ENCODE data around the gene CEP55. TPM values are rescaled to one million over a fixed set of nuclear protein-coding genes. Genes with fewer than 3 reads are reported as not detected.

Gene CEP55
- total and polyA plus RNA-seq, 4 donors, result under 0.01 to 4.1 (median 0.46) TPM

DNA sequence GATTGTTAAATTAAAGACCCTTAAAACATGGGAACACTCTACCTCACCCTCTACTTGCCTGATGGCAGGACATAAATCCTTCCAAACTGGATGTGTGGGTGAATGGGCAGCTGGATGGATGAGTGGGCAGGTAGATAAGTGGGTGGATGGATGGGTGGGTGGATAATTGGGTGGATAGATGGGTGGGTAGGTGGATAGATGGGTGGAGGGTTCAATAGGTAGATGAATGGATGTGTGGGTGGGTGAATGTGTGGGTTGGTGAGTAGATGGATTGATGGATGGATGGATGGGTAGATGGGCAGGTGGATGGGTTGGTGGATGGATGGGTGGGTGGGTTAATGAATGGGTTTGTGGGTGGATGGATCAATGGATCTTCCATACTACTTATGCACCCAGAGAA is 51.1 kb downstream of the CEP55 start:
- H3K4me1 ChIP-seq (ENCODE audit: control insufficient read depth in 4 of 4, insufficient read depth in 4 of 4, low read length in 3 of 4), result peaks cover 0 to under 1% (median under 1%) of the 10 kb centered on the region in 4 donors
- H3K36me3 ChIP-seq (ENCODE audit: control insufficient read depth in 4 of 4, insufficient read depth in 3 of 4, low read depth in 1 of 4, low read length in 3 of 4), result no peaks in the 10 kb centered on the region
- H3K27ac ChIP-seq (ENCODE audit: low read depth in 1 of 2, low read length in 2 of 2), result no peak overlapping the region
- DNase-seq (ENCODE audit: low spot score), result no peak
- H3K27me3 ChIP-seq (ENCODE audit: control insufficient read depth in 4 of 4, insufficient read depth in 4 of 4, low read length in 3 of 4), result no peaks in the 10 kb centered on the region
- no peaks in the 10 kb centered on the region for H3K9me3 ChIP-seq (ENCODE audit: control insufficient read depth in 4 of 4, low read length in 3 of 4)
- H3K4me3 ChIP-seq (ENCODE audit: low read depth in 1 of 3, low read length in 3 of 3), result no peak overlapping the region
- H3K9ac ChIP-seq (ENCODE audit: low read depth in 1 of 2, low read length in 2 of 2), result no peak overlapping the region
- TF ChIP-seq FOXA1 (IDR thresholded peaks at IDR 0.05), result no peak
- TF ChIP-seq TAF1 (conservative IDR thresholded peaks at IDR 0.05), result no peak
- no peak for TF ChIP-seq FOXA2 (IDR thresholded peaks at IDR 0.05)

DNA sequence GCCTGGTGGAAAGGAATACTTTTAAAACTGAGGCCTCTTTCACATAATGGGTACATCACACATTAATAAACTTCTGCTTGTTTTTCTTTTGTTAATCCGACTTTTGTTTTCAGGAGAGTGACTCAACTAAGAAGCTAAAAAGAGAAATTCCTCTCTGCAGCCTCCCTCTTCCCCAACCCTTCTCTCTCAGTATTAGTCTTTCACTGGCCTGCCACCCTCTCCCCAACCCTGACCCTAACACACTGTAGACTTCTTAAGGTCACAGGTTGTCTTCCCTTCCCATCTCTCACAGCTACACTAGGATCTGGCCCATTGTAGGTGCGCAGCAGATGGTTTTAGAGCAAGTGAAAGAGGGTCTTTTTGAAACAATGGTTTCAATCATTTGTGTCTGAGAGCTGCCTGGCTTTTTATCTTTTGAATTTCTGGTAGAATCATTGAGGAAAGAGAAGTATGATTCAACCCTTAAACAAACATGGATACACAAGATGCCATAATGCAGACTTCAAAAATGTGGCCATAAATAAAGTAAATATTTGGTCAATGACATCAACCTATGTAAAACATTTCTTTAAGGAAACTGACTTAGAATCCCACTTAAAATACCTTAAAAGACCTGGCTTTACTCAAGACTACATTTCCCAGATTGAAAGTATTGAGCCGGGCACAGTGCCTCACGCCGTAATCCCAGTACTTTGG is 52.1 kb downstream of the CEP55 start:
- no peak for TF ChIP-seq RXRA (IDR thresholded peaks at IDR 0.05)
- TF ChIP-seq GABPA (IDR thresholded peaks at IDR 0.05 in 1 of 2, conservative IDR thresholded peaks at IDR 0.05 in 1 of 2), result no peak
- TF ChIP-seq, protein P1, sequence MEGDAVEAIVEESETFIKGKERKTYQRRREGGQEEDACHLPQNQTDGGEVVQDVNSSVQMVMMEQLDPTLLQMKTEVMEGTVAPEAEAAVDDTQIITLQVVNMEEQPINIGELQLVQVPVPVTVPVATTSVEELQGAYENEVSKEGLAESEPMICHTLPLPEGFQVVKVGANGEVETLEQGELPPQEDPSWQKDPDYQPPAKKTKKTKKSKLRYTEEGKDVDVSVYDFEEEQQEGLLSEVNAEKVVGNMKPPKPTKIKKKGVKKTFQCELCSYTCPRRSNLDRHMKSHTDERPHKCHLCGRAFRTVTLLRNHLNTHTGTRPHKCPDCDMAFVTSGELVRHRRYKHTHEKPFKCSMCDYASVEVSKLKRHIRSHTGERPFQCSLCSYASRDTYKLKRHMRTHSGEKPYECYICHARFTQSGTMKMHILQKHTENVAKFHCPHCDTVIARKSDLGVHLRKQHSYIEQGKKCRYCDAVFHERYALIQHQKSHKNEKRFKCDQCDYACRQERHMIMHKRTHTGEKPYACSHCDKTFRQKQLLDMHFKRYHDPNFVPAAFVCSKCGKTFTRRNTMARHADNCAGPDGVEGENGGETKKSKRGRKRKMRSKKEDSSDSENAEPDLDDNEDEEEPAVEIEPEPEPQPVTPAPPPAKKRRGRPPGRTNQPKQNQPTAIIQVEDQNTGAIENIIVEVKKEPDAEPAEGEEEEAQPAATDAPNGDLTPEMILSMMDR (IDR thresholded peaks at IDR 0.05; ENCODE audit: low read depth, low read length, missing input control), result no peak
- TF ChIP-seq NR2F2 (IDR thresholded peaks at IDR 0.05), result no peak
- TF ChIP-seq SP1 (IDR thresholded peaks at IDR 0.05), result no peak
- no peak for TF ChIP-seq REST (IDR thresholded peaks at IDR 0.05)
- no peak for TF ChIP-seq FOXA2 (IDR thresholded peaks at IDR 0.05)
- TF ChIP-seq ATF3 (IDR thresholded peaks at IDR 0.05), result no peak
- no peak for TF ChIP-seq FOXA1 (IDR thresholded peaks at IDR 0.05)
- TF ChIP-seq RAD21 (IDR thresholded peaks at IDR 0.05), result no peak
- TF ChIP-seq ZBTB33 (IDR thresholded peaks at IDR 0.05), result no peak
- TF ChIP-seq, protein P2, sequence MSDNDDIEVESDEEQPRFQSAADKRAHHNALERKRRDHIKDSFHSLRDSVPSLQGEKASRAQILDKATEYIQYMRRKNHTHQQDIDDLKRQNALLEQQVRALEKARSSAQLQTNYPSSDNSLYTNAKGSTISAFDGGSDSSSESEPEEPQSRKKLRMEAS (IDR thresholded peaks at IDR 0.05), result no peak
- no peak for TF ChIP-seq HNF4G (IDR thresholded peaks at IDR 0.05)
- no peak for TF ChIP-seq JUND (IDR thresholded peaks at IDR 0.05)
- no peak for TF ChIP-seq EGR1 (IDR thresholded peaks at IDR 0.05; ENCODE audit: low read depth in 2 of 2)
- no peak for TF ChIP-seq YY1 (IDR thresholded peaks at IDR 0.05)
- no peak for TF ChIP-seq HNF4A (conservative IDR thresholded peaks at IDR 0.05)
- H3K9me3 ChIP-seq (ENCODE audit: control insufficient read depth in 4 of 4, low read length in 3 of 4), result no peaks in the 10 kb centered on the region
- H3K27ac ChIP-seq (ENCODE audit: low read depth in 1 of 2, low read length in 2 of 2), result no peak overlapping the region
- no peaks in the 10 kb centered on the region for H3K36me3 ChIP-seq (ENCODE audit: control insufficient read depth in 4 of 4, insufficient read depth in 3 of 4, low read depth in 1 of 4, low read length in 3 of 4)
- WGBS, result 86% methylated on average over 5 of the region's 5 CpGs
- H3K4me3 ChIP-seq (ENCODE audit: low read depth in 1 of 3, low read length in 3 of 3), result no peak overlapping the region
- no peak overlapping the region for H3K9ac ChIP-seq (ENCODE audit: low read depth in 1 of 2, low read length in 2 of 2)
- no peak for DNase-seq (ENCODE audit: low spot score)
- H3K4me1 ChIP-seq (ENCODE audit: control insufficient read depth in 4 of 4, insufficient read depth in 4 of 4, low read length in 3 of 4), result peaks cover 0 to 1% (median 0%) of the 10 kb centered on the region in 4 donors
- no peaks in the 10 kb centered on the region for H3K27me3 ChIP-seq (ENCODE audit: control insufficient read depth in 4 of 4, insufficient read depth in 4 of 4, low read length in 3 of 4)
